Mammary epithelial cell (primary cell): ENCODE measurements around the gene NLGN1.

Source experiments
- EZH2 ChIP-seq: IDR thresholded peaks from 2 replicates; pipeline ENCODE4 v1.6.1; 2012; ENCODE audit warnings: low read length, inconsistent platforms, borderline replicate concordance
- TF ChIP-seq, protein P1 (sequence below), 2 donors: IDR thresholded peaks in 1 of 2; conservative IDR thresholded peaks in 1 of 2; 2 replicates each; pipeline ENCODE4 v1.5.1; 2011 to 2012; ENCODE audit warnings: inconsistent platforms in 2 of 2, low read length in 2 of 2, mild to moderate bottlenecking in 2 of 2, control low read depth in 1 of 2, low read depth in 1 of 2; ENCODE audit not compliant: insufficient read depth in 1 of 2; ENCODE audit errors: extremely low read depth in 1 of 2

DNA sequence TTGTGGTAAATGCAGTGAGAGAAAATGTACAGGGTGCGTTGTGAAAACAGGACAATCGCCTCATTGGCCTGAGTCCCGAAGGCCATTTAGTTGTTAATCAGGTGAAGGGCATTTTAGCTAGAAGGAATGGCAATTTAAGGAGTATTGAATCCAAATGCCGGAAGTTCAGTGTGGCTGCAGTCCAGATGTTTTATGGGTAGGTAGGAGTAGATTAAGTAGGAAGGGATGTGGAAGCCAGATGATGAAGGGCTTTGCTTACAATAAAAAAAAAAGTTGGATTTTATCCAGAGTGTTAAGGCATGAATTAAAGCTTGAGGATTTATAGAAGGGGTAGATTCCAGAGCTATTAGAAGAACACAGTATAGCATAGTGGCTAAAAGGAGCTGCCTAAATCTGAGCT, 572.7 kb downstream of the NLGN1 start:
- no peak for TF ChIP-seq EZH2
- TF ChIP-seq, protein P1, sequence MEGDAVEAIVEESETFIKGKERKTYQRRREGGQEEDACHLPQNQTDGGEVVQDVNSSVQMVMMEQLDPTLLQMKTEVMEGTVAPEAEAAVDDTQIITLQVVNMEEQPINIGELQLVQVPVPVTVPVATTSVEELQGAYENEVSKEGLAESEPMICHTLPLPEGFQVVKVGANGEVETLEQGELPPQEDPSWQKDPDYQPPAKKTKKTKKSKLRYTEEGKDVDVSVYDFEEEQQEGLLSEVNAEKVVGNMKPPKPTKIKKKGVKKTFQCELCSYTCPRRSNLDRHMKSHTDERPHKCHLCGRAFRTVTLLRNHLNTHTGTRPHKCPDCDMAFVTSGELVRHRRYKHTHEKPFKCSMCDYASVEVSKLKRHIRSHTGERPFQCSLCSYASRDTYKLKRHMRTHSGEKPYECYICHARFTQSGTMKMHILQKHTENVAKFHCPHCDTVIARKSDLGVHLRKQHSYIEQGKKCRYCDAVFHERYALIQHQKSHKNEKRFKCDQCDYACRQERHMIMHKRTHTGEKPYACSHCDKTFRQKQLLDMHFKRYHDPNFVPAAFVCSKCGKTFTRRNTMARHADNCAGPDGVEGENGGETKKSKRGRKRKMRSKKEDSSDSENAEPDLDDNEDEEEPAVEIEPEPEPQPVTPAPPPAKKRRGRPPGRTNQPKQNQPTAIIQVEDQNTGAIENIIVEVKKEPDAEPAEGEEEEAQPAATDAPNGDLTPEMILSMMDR (conservative IDR thresholded peaks at IDR 0.05 in 1 of 2, IDR thresholded peaks at IDR 0.05 in 1 of 2; ENCODE audit: extremely low read depth in 1 of 2, insufficient read depth in 1 of 2, low read depth in 1 of 2, low read length in 2 of 2) = no peak
